Cardiac septum (tissue), 1 donor: ENCODE measurements around the gene PGAP2. TPM values are rescaled to one million over a fixed set of nuclear protein-coding genes. Genes with fewer than 3 reads are reported as not detected.
A peak's percentile ranks its signal among the peaks of the same experiment; 100 is the strongest.
"Not testable (repeated sequence)": the region's sequence is repeated elsewhere in the genome, so short reads cannot be mapped to it uniquely, and the experiment has no call there.

Source experiments
- DNase-seq: peaks from one replicate; pipeline ENCODE4 v3.0.0-alpha.2; 2020; ENCODE audit warnings: low spot score
- intact Hi-C: fragments of 100-400 bp; cut with DNase I; formaldehyde crosslinking; loops from one replicate; pipeline ENCODE4 v1.14.0; 2022
- total RNA-seq: library from RNA; stranded (reverse); fragmentation: NEBNext Ultra II Directional; extraction: Animal tissue kit (Norgen Biotek cat#: 25700); gene quantifications from one replicate; pipeline ENCODE4 v1.2.1, GENCODE V29; 2021
- donor health status: DM: no; HTN: no; CAD: no.

The PGAP2 gene
- total RNA-seq, 1 donor from 2014 or later, result 22.7 TPM

- DNase-seq, result no peak
- intact Hi-C loops, result no loop called here
Measured at GRCh38 chr11:3853545-3853842, 45.1 kb downstream of the PGAP2 start.

GRCh38 chr11:3853899-3854659 is 45.7 kb downstream of the PGAP2 start:
- intact Hi-C loops, result no loop called here
- DNase-seq, result peak; percentile 78

GRCh38 chr11:3854660-3854976 is 46.3 kb downstream of the PGAP2 start:
- intact Hi-C loops, result no loop called here
- no peak for DNase-seq

- intact Hi-C loops, result loop anchor here (1.0 to 5.0 kb wide), 2 partner anchors 92 to 217 kb away; no protein-coding TSS in a partner anchor
- peak; percentile 98 for DNase-seq
Measured at GRCh38 chr11:3854977-3855807, 46.8 kb downstream of the PGAP2 start, which contains the start of gene STIM1. Gene STIM1 (plus strand): TSS chr11:3855664. CDS start chr11:3856271, 607 bp downstream.

- intact Hi-C loops, result loop anchor here (1.0 to 5.0 kb wide), 2 partner anchors 91 to 216 kb away; no protein-coding TSS in a partner anchor
- peak; percentile 84 for DNase-seq
Measured at GRCh38 chr11:3855808-3856491, 47.6 kb downstream of the PGAP2 start.

GRCh38 chr11:3856856-3857553 is 48.6 kb downstream of the PGAP2 start:
- intact Hi-C loops, result loop anchor here (5.0 kb wide), 1 partner anchor 90 kb away; no protein-coding TSS in a partner anchor
- no peak for DNase-seq

GRCh38 chr11:3857628-3858027 is 49.3 kb downstream of the PGAP2 start:
- intact Hi-C loops, result loop anchor here (5.0 kb wide), 1 partner anchor 90 kb away; no protein-coding TSS in a partner anchor
- DNase-seq, result no peak

GRCh38 chr11:3859373-3859881 is 51.1 kb downstream of the PGAP2 start:
- peak; percentile 91 for DNase-seq
- intact Hi-C loops, result loop anchor here (5.0 kb wide), 1 partner anchor 88 kb away; no protein-coding TSS in a partner anchor

- intact Hi-C loops, result no loop called here
- no peak for DNase-seq
Measured at GRCh38 chr11:3860375-3860774, 52.0 kb downstream of the PGAP2 start.

GRCh38 chr11:3860898-3861393 is 52.6 kb downstream of the PGAP2 start:
- DNase-seq, intact Hi-C loops: not testable (repeated sequence)

GRCh38 chr11:3861683-3862082 is 53.3 kb downstream of the PGAP2 start:
- DNase-seq, result no peak
- intact Hi-C loops, result no loop called here

- DNase-seq, result no peak
- intact Hi-C loops, result no loop called here
Measured at GRCh38 chr11:3865388-3866193, 57.2 kb downstream of the PGAP2 start.

GRCh38 chr11:3866206-3866605 is 57.8 kb downstream of the PGAP2 start:
- intact Hi-C loops, result no loop called here
- DNase-seq, result peak; percentile 90

GRCh38 chr11:3866836-3867208 is 58.5 kb downstream of the PGAP2 start:
- intact Hi-C loops, result no loop called here
- DNase-seq, result no peak

- intact Hi-C loops, result no loop called here
- DNase-seq, result no peak
Measured at GRCh38 chr11:3867209-3868091, 59.1 kb downstream of the PGAP2 start.

- intact Hi-C loops, result no loop called here
- no peak for DNase-seq
Measured at GRCh38 chr11:3873712-3874349, 65.5 kb downstream of the PGAP2 start.
